ENCODE results near the gene SPACA4.

SPACA4 gene

DNA sequence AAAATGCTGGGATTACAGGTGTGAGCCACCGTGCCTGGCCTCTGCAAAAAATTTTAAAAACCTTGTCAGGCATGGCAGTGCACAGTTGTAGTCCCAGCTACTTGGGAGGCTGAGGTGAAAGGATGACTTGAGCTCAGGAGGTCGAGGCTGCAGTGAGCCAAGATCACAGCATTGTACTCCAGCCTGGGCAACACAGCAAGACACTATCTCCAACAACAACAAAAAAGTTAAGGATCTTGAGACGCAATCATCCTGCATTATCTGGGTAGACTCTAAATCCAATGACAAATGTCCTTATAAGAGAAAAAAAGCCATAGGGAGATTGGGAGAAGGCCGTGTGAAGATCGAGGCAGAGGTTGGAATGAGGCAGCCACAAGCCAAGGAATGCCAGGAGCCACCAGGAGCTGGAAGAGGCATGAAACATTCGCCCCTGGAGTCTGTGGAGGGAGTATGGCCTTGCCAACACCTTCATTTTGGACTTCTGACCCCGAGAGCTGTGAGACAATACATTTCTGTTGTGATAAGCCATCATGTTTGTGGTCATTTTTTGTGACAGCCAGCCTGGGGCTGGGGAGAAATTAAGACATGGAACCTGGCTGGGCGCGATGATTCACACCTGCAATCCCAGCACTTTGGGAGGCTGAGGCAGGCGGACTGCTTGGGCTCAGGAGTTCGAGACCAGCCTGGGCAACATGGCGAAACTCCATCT, 44.6 kb downstream of the SPACA4 start:
- no peak for DNase-seq (ENCODE audit: low read depth in 2 of 2)

DNA sequence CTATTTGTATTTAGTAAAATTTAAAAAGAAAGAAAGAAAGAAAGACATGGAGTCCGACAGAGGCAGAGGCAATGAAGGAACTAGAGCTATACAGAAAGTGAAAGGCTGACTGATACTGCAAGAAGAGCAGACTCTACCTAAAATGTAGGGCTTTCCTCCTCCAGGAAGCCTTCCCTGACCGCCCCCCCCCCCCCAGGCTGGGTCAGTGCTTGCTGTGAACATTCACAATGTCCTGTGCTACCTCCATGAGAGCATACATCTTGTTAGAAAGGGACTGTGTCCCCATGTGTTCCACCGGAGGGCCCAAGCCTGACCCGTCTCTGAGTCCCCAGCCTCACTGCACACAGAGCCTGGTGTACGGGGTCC, 45.1 kb downstream of the SPACA4 start:
- DNase-seq (ENCODE audit: low read depth in 2 of 2) = no peak

GRCh38 chr19:48654299-48655059, 47.9 kb downstream of the SPACA4 start:
- no peak for DNase-seq (ENCODE audit: low read depth in 2 of 2)

DNA sequence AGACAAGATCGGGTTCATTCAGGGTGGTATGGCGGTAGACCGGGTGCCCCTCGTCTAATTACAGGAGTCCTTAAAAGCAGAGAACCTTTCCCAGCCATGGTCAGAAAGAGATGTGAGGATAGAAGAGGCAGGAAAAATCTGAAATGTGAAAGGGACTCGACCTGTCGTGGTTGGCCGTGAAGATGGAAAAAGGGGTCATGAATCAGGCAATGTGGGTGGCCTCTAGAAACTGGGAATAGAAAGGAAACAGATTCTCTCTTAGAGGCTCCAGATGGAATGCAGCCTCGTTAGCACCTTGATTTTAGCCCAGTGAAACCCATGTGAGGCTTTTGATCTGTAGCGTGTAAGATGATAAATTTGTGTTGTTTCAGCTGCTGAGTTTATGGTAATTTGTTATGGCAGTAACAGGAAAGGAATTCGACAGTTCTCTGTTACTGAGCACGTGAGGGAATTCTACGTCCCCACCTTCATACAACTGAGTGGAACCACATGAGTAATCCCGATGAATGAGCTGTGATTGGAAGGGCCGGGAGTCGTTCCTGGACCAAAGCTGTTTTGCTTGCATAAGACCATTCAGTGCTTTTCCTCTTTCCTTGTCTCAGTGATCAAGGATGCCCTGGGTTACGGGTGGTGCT, 50.4 kb downstream of the SPACA4 start:
- DNase-seq (ENCODE audit: low read depth in 2 of 2) = no peak
